Esophagus squamous epithelium (tissue), 4 donors: ENCODE results near the gene MAEA.

ENCODE experiments used
- CTCF ChIP-seq, 6 experiments: fragments of 450-650 bp in 4 of 6; fragments of 200-600 bp in 2 of 6; sonication (generic) in 2 of 6; IDR thresholded peaks; one replicate each; pipeline ENCODE4 v1.5.1; 2016 to 2019; ENCODE audit warnings: antibody characterized with exemption in 6 of 6, mild to moderate bottlenecking in 4 of 6, moderate library complexity in 4 of 6
- POLR2A ChIP-seq, 4 donors: fragments of 450-650 bp; IDR thresholded peaks; one replicate each; pipeline ENCODE4 v1.6.1; 2017; ENCODE audit warnings: antibody characterized with exemption in 4 of 4, mild to moderate bottlenecking in 4 of 4, moderate library complexity in 3 of 4

- TF ChIP-seq CTCF (IDR thresholded peaks at IDR 0.05) = no peak
- TF ChIP-seq POLR2A (IDR thresholded peaks at IDR 0.05) = no peak
These were observed 15.6 kb downstream of the MAEA start for GRCh38 chr4:1305261-1305711.
